IPS DF 6.9 (cell line): ENCODE measurements around the gene GOLGA7B.

Source experiments
- DNase-seq: peaks from one replicate; pipeline ENCODE4 v3.0.0-alpha.2; 2013; ENCODE audit warnings: low read depth, low spot score
- H3K27ac ChIP-seq: one replicate; pipeline ENCODE4 v1.5.1; 2013; ENCODE audit warnings: low read length, control low read depth
- H3K27me3 ChIP-seq: 2 replicates; pipeline ENCODE4 v1.6.1; 2013; ENCODE audit warnings: mild to moderate bottlenecking, low read length; ENCODE audit not compliant: control insufficient read depth, insufficient read depth
- H3K36me3 ChIP-seq: 2 replicates; pipeline ENCODE4 v1.6.1; 2013; ENCODE audit warnings: low read length; ENCODE audit not compliant: control insufficient read depth, insufficient read depth
- H3K4me1 ChIP-seq: 2 replicates; pipeline ENCODE4 v1.6.1; 2013; ENCODE audit warnings: low read length; ENCODE audit not compliant: control insufficient read depth, insufficient read depth
- H3K4me3 ChIP-seq: 2 replicates; pipeline ENCODE4 v1.5.1; 2013; ENCODE audit warnings: mild to moderate bottlenecking, low read length
- H3K9me3 ChIP-seq: 2 replicates; pipeline ENCODE4 v1.6.1; 2013; ENCODE audit warnings: low read length, inconsistent platforms; ENCODE audit not compliant: control insufficient read depth, insufficient read depth
- WGBS: extraction: QIAGEN DNeasy Blood & Tissue Kit; methylation state at CpG from one replicate; pipeline ENCODE4 v1.1.7; 2013; ENCODE audit warnings: mixed read lengths, missing lambda C conversion rate; ENCODE audit not compliant: insufficient read length, insufficient coverage; 5-methylcytosine and 5-hydroxymethylcytosine counted together

GOLGA7B gene

GRCh38 chr10:97816609-97817008, 33.0 kb upstream of the GOLGA7B start:
- Histone ChIP-seq H3K36me3 (no peaks in the 10 kb centered on the region), H3K4me1 (no peaks in the 10 kb centered on the region), H3K4me3 (no peak overlapping the region), H3K9me3 (no peaks in the 10 kb centered on the region), H3K27me3 (no peaks in the 10 kb centered on the region), H3K27ac (no peak overlapping the region)
- no CpG with 5 or more reads among the region's 4 CpGs for WGBS
- DNase-seq = no peak

GRCh38 chr10:97818572-97818971, 31.1 kb upstream of the GOLGA7B start:
- no peak for DNase-seq
- no peak overlapping the region for H3K27ac ChIP-seq

GRCh38 chr10:97820096-97820704, 29.4 kb upstream of the GOLGA7B start:
- no peaks in the 10 kb centered on the region for H3K36me3 ChIP-seq
- no peaks in the 10 kb centered on the region for H3K4me1 ChIP-seq
- no CpG with 5 or more reads among the region's 8 CpGs for WGBS
- DNase-seq = no peak
- no peaks in the 10 kb centered on the region for H3K9me3 ChIP-seq
- H3K4me3 ChIP-seq = no peak overlapping the region
- H3K27me3 ChIP-seq = no peaks in the 10 kb centered on the region
- no peak overlapping the region for H3K27ac ChIP-seq

More at GRCh38 chr10:97818572-97818971, 31.1 kb upstream of the GOLGA7B start:
- H3K4me3 ChIP-seq = no peak overlapping the region
- H3K4me1 ChIP-seq = no peaks in the 10 kb centered on the region
- no peaks in the 10 kb centered on the region for H3K36me3 ChIP-seq
- no peaks in the 10 kb centered on the region for H3K9me3 ChIP-seq
- H3K27me3 ChIP-seq = no peaks in the 10 kb centered on the region

GRCh38 chr10:97821308-97822038, 28.2 kb upstream of the GOLGA7B start:
- H3K4me3 ChIP-seq = no peak overlapping the region
- no peak for DNase-seq
- H3K36me3 ChIP-seq = no peaks in the 10 kb centered on the region
- no peaks in the 10 kb centered on the region for H3K9me3 ChIP-seq
- no peak overlapping the region for H3K27ac ChIP-seq
- WGBS = no CpG with 5 or more reads among the region's 9 CpGs
- no peaks in the 10 kb centered on the region for H3K27me3 ChIP-seq
- no peaks in the 10 kb centered on the region for H3K4me1 ChIP-seq

GRCh38 chr10:97822261-97822687, 27.4 kb upstream of the GOLGA7B start:
- WGBS = no CpG with 5 or more reads among the region's 10 CpGs
- Histone ChIP-seq H3K4me1 (no peaks in the 10 kb centered on the region), H3K27me3 (no peaks in the 10 kb centered on the region), H3K4me3 (no peak overlapping the region), H3K9me3 (no peaks in the 10 kb centered on the region), H3K36me3 (no peaks in the 10 kb centered on the region), H3K27ac (no peak overlapping the region)
- no peak for DNase-seq

GRCh38 chr10:97823734-97824133, 25.9 kb upstream of the GOLGA7B start:
- Histone ChIP-seq H3K27ac (no peak overlapping the region), H3K36me3 (no peaks in the 10 kb centered on the region), H3K4me1 (no peaks in the 10 kb centered on the region), H3K4me3 (no peak overlapping the region), H3K9me3 (no peaks in the 10 kb centered on the region), H3K27me3 (no peaks in the 10 kb centered on the region)
- no CpG with 5 or more reads among the region's 12 CpGs for WGBS
- DNase-seq = no peak

GRCh38 chr10:97825020-97825760, 24.5 kb upstream of the GOLGA7B start:
- no CpG with 5 or more reads among the region's 12 CpGs for WGBS
- Histone ChIP-seq H3K27ac (no peak overlapping the region), H3K27me3 (no peaks in the 10 kb centered on the region), H3K4me1 (no peaks in the 10 kb centered on the region), H3K36me3 (no peaks in the 10 kb centered on the region), H3K9me3 (no peaks in the 10 kb centered on the region), H3K4me3 (no peak overlapping the region)
- no peak for DNase-seq

- Histone ChIP-seq H3K4me3 (no peak overlapping the region), H3K27me3 (no peaks in the 10 kb centered on the region), H3K4me1 (no peaks in the 10 kb centered on the region), H3K9me3 (no peaks in the 10 kb centered on the region), H3K27ac (no peak overlapping the region), H3K36me3 (no peaks in the 10 kb centered on the region)
- no peak for DNase-seq
- no CpG with 5 or more reads among the region's 1 CpG for WGBS
Observed at GRCh38 chr10:97826892-97827291, 22.8 kb upstream of the GOLGA7B start.

- WGBS = no CpG with 5 or more reads among the region's 10 CpGs
- H3K4me1 ChIP-seq = no peaks in the 10 kb centered on the region
- H3K27me3 ChIP-seq = no peaks in the 10 kb centered on the region
- no peak for DNase-seq
- H3K4me3 ChIP-seq = no peak overlapping the region
- no peaks in the 10 kb centered on the region for H3K36me3 ChIP-seq
- no peak overlapping the region for H3K27ac ChIP-seq
- H3K9me3 ChIP-seq = no peaks in the 10 kb centered on the region
Observed at GRCh38 chr10:97827702-97828291, 21.8 kb upstream of the GOLGA7B start.

- Histone ChIP-seq H3K4me3 (no peak overlapping the region), H3K36me3 (no peaks in the 10 kb centered on the region), H3K4me1 (no peaks in the 10 kb centered on the region), H3K27ac (no peak overlapping the region), H3K9me3 (no peaks in the 10 kb centered on the region), H3K27me3 (no peaks in the 10 kb centered on the region)
- no peak for DNase-seq
- WGBS = no CpG with 5 or more reads among the region's 2 CpGs
Observed at GRCh38 chr10:97828721-97829120, 20.9 kb upstream of the GOLGA7B start.
